ENCODE data around the gene FARS2.
A peak's percentile ranks its signal among the peaks of the same experiment; 100 is the strongest.

FARS2 gene

DNA sequence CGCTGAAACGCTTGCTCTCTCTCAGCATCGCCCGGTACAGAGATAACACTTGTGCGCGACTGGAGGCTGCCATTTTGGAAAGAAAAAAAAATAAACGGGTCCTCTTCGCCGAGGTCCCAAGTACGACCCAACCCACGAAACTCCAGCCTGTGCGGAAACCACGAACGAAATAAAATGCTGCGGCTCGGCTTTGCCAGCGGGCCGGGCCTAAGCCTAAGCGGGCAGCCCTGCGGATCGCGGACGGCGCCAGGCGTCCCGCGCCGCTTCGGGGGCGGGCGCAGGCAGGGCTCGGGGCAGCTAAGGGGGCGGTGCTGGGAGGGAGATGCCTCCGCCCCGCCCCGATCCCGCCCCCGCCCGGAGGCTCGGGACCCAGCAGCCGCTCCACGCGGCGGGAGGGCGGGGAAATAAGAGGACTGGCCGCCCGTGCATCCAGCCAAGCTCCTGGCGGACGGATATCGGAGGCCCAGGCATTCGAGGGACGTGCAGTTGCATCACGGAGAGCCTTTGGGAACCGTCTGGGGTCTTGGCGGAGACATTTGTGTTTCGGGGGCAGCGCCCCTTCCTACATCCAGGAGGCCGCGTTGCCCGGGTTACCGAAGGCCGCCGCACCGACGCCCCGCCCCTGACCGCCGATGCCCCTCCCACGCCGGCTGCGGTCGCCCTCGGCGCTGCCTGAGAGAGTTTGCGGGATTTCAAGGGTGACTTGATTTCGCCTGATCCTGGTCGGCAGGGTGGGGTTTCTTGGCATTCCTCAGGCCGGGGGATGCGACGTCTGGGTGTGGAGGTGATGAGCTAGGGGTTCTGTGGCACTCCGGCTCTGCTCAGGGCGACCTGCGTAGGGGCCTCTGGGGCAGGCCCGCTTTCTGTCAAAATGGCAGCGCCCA lies at the start of gene FARS2, which contains the start of gene LYRM4:
Gene FARS2 (plus strand): TSS at position 853 of the 884 bp plus-strand sequence.
Gene LYRM4 (minus strand): TSS at position 290 of the 884 bp plus-strand sequence. CDS start 217 bp downstream, at position 73.
- peak; percentile 89 for DNase-seq

- peak; percentile 75 for DNase-seq
Measured at GRCh38 chr6:5213836-5214235, 47.5 kb upstream of the FARS2 start.

DNA sequence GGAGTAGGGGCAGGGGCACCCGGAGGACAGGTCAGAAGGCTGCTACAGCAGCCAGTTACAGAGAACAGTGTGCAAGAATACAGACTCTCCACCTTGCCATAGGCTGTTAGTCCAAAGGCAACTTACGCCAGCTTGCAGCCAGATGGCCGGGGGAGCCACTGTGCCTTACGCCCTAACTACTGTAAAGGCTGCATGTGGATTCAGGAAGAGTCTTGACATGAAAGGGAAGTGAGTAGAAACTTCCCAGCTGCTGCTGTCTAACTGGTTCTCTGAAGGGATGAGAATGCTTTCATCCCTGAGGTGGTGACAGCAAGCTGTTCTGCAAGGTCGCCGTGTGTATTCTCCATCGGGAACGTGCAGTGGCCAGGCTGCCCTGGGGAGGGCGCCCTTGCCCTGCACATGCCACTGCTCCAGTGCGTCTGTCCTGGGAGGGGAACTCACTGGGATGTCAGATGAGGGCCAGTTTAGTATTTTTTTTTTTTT lies 46.7 kb upstream of the FARS2 start:
- peak; percentile 46 for DNase-seq

- DNase-seq, result peak; percentile 37
Measured at GRCh38 chr6:5215159-5215558, 46.2 kb upstream of the FARS2 start.

DNA sequence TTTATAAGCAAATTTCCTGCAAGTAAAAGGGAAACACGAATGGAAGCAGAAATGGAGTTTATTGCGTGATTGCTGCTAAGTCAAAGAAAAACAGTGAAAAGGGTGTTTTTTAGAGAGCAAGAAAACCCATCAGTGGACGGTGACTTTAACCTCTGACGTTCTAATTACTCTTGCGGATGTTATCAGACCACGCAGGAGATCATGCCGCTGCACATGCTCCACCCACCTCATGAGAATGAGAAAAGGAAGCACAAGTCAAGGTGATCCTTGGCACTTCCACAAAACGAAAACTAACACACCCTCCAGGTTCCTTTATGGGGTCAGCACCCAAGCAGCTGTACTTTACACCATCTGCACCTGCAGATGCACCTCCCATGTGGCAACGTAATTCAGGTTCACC lies 45.5 kb upstream of the FARS2 start:
- DNase-seq, result no peak

GRCh38 chr6:5217356-5217755 lies 44.0 kb upstream of the FARS2 start:
- no peak for DNase-seq

DNA sequence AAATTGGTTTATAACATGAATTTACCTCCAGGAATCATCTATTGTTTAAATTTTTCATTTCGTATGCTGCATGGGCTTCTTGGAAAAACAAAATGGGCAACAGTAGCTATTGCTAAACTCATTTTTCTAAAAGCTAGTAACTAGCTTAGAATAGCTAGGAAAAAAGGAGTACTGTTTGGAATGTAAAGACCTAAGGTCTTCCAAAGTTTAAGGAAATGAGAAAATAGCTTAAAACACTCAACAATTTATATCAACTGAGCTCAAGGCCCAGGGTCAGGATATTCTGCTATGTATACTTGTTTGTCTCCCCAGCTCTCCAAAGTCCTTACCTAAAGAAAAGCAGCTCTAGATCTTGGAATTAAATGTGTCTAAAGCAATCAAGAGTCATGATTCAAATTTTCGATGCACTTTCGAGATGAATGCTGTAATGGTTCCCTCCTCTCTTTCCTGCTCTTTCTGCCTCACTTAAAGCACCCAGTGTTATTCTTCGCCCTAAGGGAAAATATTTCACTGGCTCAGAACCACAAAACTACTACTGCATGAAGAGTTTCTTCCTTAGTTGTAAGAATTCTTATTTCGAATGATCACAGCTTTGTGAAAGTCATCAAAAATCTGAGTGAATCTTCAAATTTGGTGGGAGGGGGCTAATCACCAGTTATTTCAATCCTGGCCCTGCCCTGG lies 42.2 kb upstream of the FARS2 start:
- no peak for DNase-seq

- DNase-seq, result no peak
Measured at GRCh38 chr6:5220443-5220842, 40.9 kb upstream of the FARS2 start.

DNA sequence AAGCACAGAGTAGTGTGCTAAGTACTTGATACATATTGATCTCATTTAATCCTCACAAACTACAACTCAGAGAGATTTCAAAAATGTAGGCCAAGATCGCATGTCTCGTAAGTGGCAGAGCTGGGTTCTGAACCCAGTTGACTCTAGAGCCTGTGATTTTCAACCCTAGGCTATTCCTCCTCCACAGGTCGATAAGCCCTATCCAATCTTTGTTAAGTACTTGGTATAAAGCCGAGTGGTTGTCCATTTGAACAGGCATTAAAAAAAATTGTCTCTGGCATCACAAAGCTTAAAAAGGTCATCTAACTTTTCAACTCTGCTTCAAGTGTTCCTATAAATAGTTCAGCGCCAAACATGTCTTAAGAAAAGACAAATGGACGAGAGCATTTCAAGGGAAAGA lies 38.0 kb upstream of the FARS2 start:
- no peak for DNase-seq

DNA sequence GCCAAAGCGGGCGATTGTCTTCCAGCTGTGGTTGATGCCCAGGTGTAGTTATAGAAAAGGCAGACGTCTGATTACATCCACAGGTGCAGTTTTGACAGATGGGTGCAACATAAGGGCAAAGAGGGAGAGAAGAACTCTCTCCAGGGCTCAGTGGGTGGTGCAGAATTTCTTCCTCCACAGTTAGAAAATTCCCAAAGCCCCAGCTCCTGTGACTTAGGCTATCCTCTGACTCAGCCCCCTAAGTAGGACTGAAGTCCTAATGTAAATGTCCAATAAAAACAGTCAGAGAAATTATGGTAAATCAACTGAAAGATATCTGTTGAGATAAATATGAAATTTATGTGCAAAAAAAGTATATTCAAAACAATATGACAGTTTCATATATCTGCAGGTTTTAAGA lies 32.0 kb upstream of the FARS2 start:
- DNase-seq, result no peak

GRCh38 chr6:5230081-5230480 lies 31.2 kb upstream of the FARS2 start:
- DNase-seq, result no peak

- DNase-seq, result no peak
Measured at GRCh38 chr6:5231289-5231688, 30.0 kb upstream of the FARS2 start.

DNA sequence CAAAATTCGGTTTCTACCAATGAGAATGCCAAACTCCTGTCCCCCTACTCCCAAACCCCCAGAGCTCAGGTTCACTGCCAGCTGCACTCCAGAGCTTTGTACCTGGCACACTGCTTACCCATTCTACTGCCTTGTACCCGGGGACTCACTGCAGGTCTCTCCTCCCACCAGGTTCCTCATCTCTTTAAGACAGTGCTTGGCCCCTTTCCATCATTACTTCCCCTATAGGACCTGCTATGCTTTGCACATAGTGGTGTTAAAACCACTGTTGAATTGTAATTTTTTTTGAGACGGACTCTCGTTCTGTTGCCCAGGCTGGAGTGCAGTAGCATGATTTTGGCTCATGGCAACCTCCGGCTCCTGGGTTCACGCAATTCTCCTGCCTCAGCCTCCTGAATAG lies 26.4 kb upstream of the FARS2 start:
- DNase-seq, result no peak

DNA sequence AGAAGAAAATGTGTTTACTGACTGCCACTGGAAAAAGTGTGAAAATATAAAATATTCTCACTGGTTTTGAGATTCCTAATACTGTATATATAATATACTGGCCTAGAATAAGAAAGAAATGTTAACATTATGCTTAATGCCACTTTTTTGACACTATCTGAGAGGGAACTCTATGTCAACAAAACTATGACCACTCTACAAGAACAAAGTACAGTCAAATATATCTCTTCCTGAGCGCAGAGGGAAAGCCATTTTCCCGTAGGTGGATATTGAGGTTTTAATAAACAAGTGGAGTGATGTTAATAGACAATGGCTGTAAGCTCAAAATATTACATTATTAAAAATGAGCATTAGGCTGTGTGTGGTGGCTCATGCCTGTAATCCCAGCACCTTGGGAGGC lies 25.5 kb upstream of the FARS2 start:
- no peak for DNase-seq

GRCh38 chr6:5237805-5238204 lies 23.5 kb upstream of the FARS2 start:
- DNase-seq, result no peak

GRCh38 chr6:5238336-5238735 lies 23.0 kb upstream of the FARS2 start:
- no peak for DNase-seq

- DNase-seq, result no peak
Measured at GRCh38 chr6:5241252-5241651, 20.1 kb upstream of the FARS2 start.

GRCh38 chr6:5243069-5243468 lies 18.2 kb upstream of the FARS2 start:
- DNase-seq, result no peak

DNA sequence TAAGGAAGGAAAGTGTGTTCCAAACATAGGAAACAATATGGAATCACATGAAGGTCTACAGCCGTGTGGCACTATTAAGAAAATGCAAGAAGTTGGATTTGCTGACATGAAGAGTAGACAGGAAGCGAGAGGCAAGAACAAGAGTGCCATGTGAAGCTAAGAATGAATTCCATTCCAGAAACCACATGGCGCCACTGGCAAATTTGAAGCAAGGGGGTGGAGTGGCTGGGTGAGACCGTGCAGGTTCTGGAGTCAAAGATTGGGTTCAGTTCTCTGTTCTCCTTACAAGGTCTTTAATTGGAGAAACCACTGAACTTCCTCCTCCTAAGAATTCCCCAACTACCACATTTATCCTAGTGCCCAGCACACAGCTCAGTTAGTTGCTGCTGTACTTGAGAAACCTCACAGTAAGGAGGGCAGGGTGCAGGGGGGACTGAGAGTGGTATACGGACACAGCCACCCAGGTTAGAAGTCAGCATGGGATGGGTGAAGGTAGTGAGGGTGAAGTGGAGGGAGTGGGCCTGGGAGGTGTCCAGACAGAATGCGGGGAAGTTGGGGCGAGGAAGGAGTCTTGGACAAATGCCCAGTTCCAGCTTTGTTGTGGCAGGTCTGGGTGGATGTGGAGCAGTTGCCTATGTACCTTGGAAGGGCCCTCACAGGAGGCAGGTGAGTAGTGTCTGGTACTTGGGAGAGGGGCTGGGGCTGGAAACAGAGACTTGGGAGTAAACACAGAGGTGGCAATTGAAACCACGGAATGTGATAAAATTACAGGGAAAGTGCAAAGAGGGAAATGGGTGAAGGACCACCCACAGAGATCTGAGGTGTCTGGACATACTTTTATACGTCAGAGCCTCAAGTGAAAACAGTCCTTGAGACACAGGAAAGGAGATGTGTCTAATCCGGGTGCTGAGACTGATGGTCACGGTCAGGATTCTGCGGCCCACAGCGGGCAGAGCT lies 14.9 kb upstream of the FARS2 start:
- DNase-seq, result peak; percentile 9

GRCh38 chr6:5247201-5247600 lies 14.1 kb upstream of the FARS2 start:
- DNase-seq, result no peak

GRCh38 chr6:5248302-5249098 lies 12.8 kb upstream of the FARS2 start:
- DNase-seq, result no peak

All from fibroblast of skin of right biceps (primary cell).